PC-3 (cell line): Measurements from ENCODE around the gene ITM2C. TPM values are rescaled to one million over a fixed set of nuclear protein-coding genes. Genes with fewer than 3 reads are reported as not detected.
A peak's percentile ranks its signal among the peaks of the same experiment; 100 is the strongest.

ENCODE experiments used
- ATAC-seq: fragments of 200-7000 bp; cut with Tn5 transposase; 2 replicates; pipeline ENCODE4 v1.9.1; 2020; ENCODE audit warnings: mild to moderate bottlenecking, moderate library complexity
- Bru-seq: library from RNA; stranded (reverse); fragments of 400-500 nt; gene quantifications from one replicate; lab custom pipeline; 2021; lab: Mats Ljungman, UMichigan
- BruChase-seq, 2 experiments: library from RNA; stranded (reverse); fragments of 400-500 nt; gene quantifications; one replicate each; lab custom pipeline; 2021; lab: Mats Ljungman, UMichigan
- BruUV-seq: library from RNA; stranded (reverse); fragments of 400-500 nt; replicated peaks from 2 replicates; lab custom pipeline; 2021; lab: Mats Ljungman, UMichigan
- CTCF ChIA-PET: fragments of 300-600 bp; sonication (Branson Sonifier 250); formaldehyde crosslinking; loops from one replicate; lab custom pipeline; 2022; ENCODE audit warnings: antibody characterized with exemption; lab: Charles Lee
- POLR2A ChIA-PET: fragments of 300-600 bp; sonication (Branson Sonifier 250); formaldehyde crosslinking; loops from one replicate; lab custom pipeline; 2022; ENCODE audit warnings: antibody characterized with exemption; ENCODE audit not compliant: unreplicated experiment; lab: Charles Lee
- DNase-seq: peaks from one replicate; pipeline ENCODE4 v3.0.0-alpha.2; 2015
- H2AFZ ChIP-seq: fragments of 300-600 bp; sonication (generic); 2 replicates; pipeline ENCODE4 v1.6.0; 2016; ENCODE audit warnings: antibody characterized with exemption, low read length
- H3F3A ChIP-seq: fragments of 300-600 bp; sonication (generic); one replicate; pipeline ENCODE4 v1.6.0; 2017; ENCODE audit warnings: antibody characterized with exemption, low read length, control low read depth, mild to moderate bottlenecking; ENCODE audit not compliant: unreplicated experiment
- H3K27ac ChIP-seq: fragments of 300-600 bp; sonication (generic); 2 replicates; pipeline ENCODE4 v1.5.1; 2016; ENCODE audit warnings: mild to moderate bottlenecking, low read length
- H3K27me3 ChIP-seq: fragments of 300-600 bp; sonication (generic); 2 replicates; pipeline ENCODE4 v1.6.1; 2016; ENCODE audit warnings: low read length, mixed read lengths
- H3K36me3 ChIP-seq: fragments of 300-600 bp; sonication (generic); 2 replicates; pipeline ENCODE4 v1.6.1; 2016; ENCODE audit warnings: low read depth, mixed run types, low read length, mixed read lengths
- H3K4me1 ChIP-seq: fragments of 300-600 bp; sonication (generic); 2 replicates; pipeline ENCODE4 v1.5.1; 2016; ENCODE audit warnings: low read length; ENCODE audit not compliant: insufficient read depth
- H3K4me2 ChIP-seq: fragments of 300-600 bp; sonication (generic); 2 replicates; pipeline ENCODE4 v1.6.0; 2016; ENCODE audit warnings: low read length
- H3K4me3 ChIP-seq: fragments of 300-600 bp; sonication (generic); 2 replicates; pipeline ENCODE4 v1.5.1; 2016; ENCODE audit warnings: mild to moderate bottlenecking, low read length, mixed read lengths
- H3K79me2 ChIP-seq: fragments of 300-600 bp; sonication (generic); 2 replicates; pipeline ENCODE4 v1.6.1; 2017; ENCODE audit warnings: low read length, mixed read lengths
- H3K9ac ChIP-seq: fragments of 300-600 bp; sonication (generic); 2 replicates; pipeline ENCODE4 v1.6.0; 2016; ENCODE audit warnings: mild to moderate bottlenecking, low read length
- H3K9me2 ChIP-seq: fragments of 300-600 bp; sonication (generic); replicated peaks from 2 replicates; pipeline ENCODE4 v1.6.1; 2016; ENCODE audit warnings: mixed run types, low read length, mixed read lengths
- H3K9me3 ChIP-seq: fragments of 300-600 bp; sonication (generic); 2 replicates; pipeline ENCODE4 v1.6.1; 2016; ENCODE audit warnings: low read length, mixed read lengths
- H4K20me1 ChIP-seq: fragments of 300-600 bp; sonication (generic); 2 replicates; pipeline ENCODE4 v1.6.1; 2016; ENCODE audit warnings: low read length, mixed read lengths
- CTCF ChIP-seq: fragments of 300-600 bp; sonication (generic); conservative IDR thresholded peaks from 2 replicates; pipeline ENCODE4 v1.5.1; 2017; ENCODE audit warnings: antibody characterized with exemption, low read depth, mild to moderate bottlenecking, low read length
- EZH2 ChIP-seq: fragments of 300-600 bp; sonication (generic); IDR thresholded peaks from one replicate; pipeline ENCODE4 v1.6.1; 2017; ENCODE audit warnings: antibody characterized with exemption, mild to moderate bottlenecking, low read length; ENCODE audit not compliant: unreplicated experiment
- EZH2phosphoT487 ChIP-seq: fragments of 300-600 bp; sonication (generic); IDR thresholded peaks from 2 replicates; pipeline ENCODE4 v1.6.1; 2018; ENCODE audit warnings: mild to moderate bottlenecking, antibody characterized with exemption, low read length, borderline replicate concordance
- intact Hi-C: fragments of 100-400 bp; cut with micrococcal nuclease; formaldehyde crosslinking; loops from 2 replicates; pipeline ENCODE4 v1.9.0; 2023
- long read RNA-seq: library from polyadenylated mRNA; unstranded; transcript quantifications from one replicate; pipeline ENCODE4 v2.0.0, GENCODE V29; 2021; ENCODE audit not compliant: unreplicated experiment
- total RNA-seq: library from RNA; depleted of rRNA; stranded (reverse); fragments of >200 nt; gene quantifications from 2 replicates; pipeline ENCODE4 v1.2.3, GENCODE V29; 2014; rRNA removed

The ITM2C gene
- total RNA-seq: 111 and 113 TPM in 2 replicates
- percentile 60 among the genes with signal in this experiment for Bru-seq, nascent RNA
- BruChase-seq, experiment 1, labeled RNA remaining after a 6-hour chase: percentile 72 among the genes with signal in this experiment
- BruChase-seq, experiment 2, labeled RNA remaining after a 2-hour chase: percentile 66 among the genes with signal in this experiment
- long read RNA-seq, transcript ITM2C-202 (6 exons, 2,078 nt): major isoform, 284 of 588 reads
- long read RNA-seq, transcript ITM2C-210 (1 exons, 501 nt): minor isoform, 41 of 588 reads
- long read RNA-seq, transcript ITM2C-203 (5 exons, 1,889 nt): minor isoform, 64 of 588 reads
- long read RNA-seq, partial matches to known transcripts: 79 of 588 reads
- long read RNA-seq, other reads (novel, unspliced or antisense): 117 of 588 reads

- CTCF ChIA-PET: interaction anchor here (1.0 kb wide), 1 partner anchor 40 kb away, joined by 3 read pairs; no protein-coding TSS in a partner anchor
- H3K4me3 ChIP-seq: peak within 1 kb of the TSS; percentile 97
- peak within 1 kb of the TSS; percentile 99 for H3K4me2 ChIP-seq
- intact Hi-C loops: no loop called here
- H3K9me2 ChIP-seq: no peaks in the 10 kb centered on the region
- peaks cover 12% of the 10 kb centered on the region for H3K4me1 ChIP-seq
- H4K20me1 ChIP-seq: no peaks in the 10 kb centered on the region; the same call in 1 of the 2 replicates
- DNase-seq (peak; percentile 76), ATAC-seq (peak; percentile 84)
- peak within 1 kb of the TSS; percentile 96 for H2AFZ ChIP-seq
- H3K79me2 ChIP-seq: no peaks in the 10 kb centered on the region
- no peaks in the 10 kb centered on the region for H3K36me3 ChIP-seq
- H3K27me3 ChIP-seq: no peaks in the 10 kb centered on the region
- BruUV-seq: TSS peak; percentile 53
- H3K9ac ChIP-seq: peak within 1 kb of the TSS; percentile 75
- TF ChIP-seq EZH2phosphoT487 (no peak), CTCF (peak; percentile 44; the same call in 1 of the 2 replicates)
- H3K9me3 ChIP-seq: no peaks in the 10 kb centered on the region
- H3K27ac ChIP-seq: no peak within 1 kb of the TSS
- POLR2A ChIA-PET: interaction anchor here (0.5 kb wide), 1 partner anchor 600 kb away, joined by 4 read pairs; the partner anchor contains the start of gene NCL
- no peaks in the 10 kb centered on the region for H3F3A ChIP-seq
These were observed at the start of gene ITM2C for GRCh38 chr2:230864605-230865306. TSS of gene ITM2C (plus strand) at chr2:230864942. CDS start at chr2:230865026, 84 bp downstream.

GRCh38 chr2:230815088-230815487 lies 49.7 kb upstream of the ITM2C start:
- DNase-seq (no peak), ATAC-seq (no peak)
- Histone ChIP-seq H3K27me3 (no peaks in the 10 kb centered on the region), H2AFZ (no peak overlapping the region), H3K9me2 (no peaks in the 10 kb centered on the region), H3K27ac (no peak overlapping the region), H4K20me1 (no peaks in the 10 kb centered on the region), H3K79me2 (no peaks in the 10 kb centered on the region), H3K4me1 (no peaks in the 10 kb centered on the region), H3K4me2 (no peak overlapping the region), H3K4me3 (no peak overlapping the region), H3K9me3 (no peaks in the 10 kb centered on the region), H3K9ac (no peak overlapping the region), H3K36me3 (peaks cover 63% of the 10 kb centered on the region), H3F3A (no peaks in the 10 kb centered on the region)
- POLR2A ChIA-PET: no interaction called here
- CTCF ChIA-PET: no interaction called here
- no TSS peak for BruUV-seq
- TF ChIP-seq CTCF: no peak
- TF ChIP-seq EZH2: no peak
- TF ChIP-seq EZH2phosphoT487: no peak
- intact Hi-C loops: no loop called here
